Mucosa of stomach (tissue), 1 donor: Measurements from ENCODE around the gene ATP5PF.

Experiments
- H3K27me3 ChIP-seq: one replicate; pipeline ENCODE4 v1.7.0; 2013; ENCODE audit warnings: mild to moderate bottlenecking, low read length; ENCODE audit not compliant: control insufficient read depth, insufficient read depth
- H3K36me3 ChIP-seq: one replicate; pipeline ENCODE4 v1.7.0; 2013; ENCODE audit warnings: low read length; ENCODE audit not compliant: control insufficient read depth, insufficient read depth
- H3K4me1 ChIP-seq: one replicate; pipeline ENCODE4 v1.7.0; 2013; ENCODE audit warnings: mild to moderate bottlenecking, low read length; ENCODE audit not compliant: control insufficient read depth, insufficient read depth
- H3K4me3 ChIP-seq: one replicate; pipeline ENCODE4 v1.7.0; 2013; ENCODE audit warnings: low read length
- H3K9ac ChIP-seq: one replicate; pipeline ENCODE4 v1.7.0; 2013; ENCODE audit warnings: mild to moderate bottlenecking, low read length, moderate library complexity
- H3K9me3 ChIP-seq: one replicate; pipeline ENCODE4 v1.7.0; 2013; ENCODE audit warnings: mild to moderate bottlenecking, low read length, moderate library complexity; ENCODE audit not compliant: control insufficient read depth
- donor health status: Pancreatic carcinoma.

Gene ATP5PF

GRCh38 chr21:25750085-25750484 is 15.4 kb upstream of the ATP5PF start:
- H3K36me3 ChIP-seq = no peaks in the 10 kb centered on the region
- H3K4me1 ChIP-seq = no peaks in the 10 kb centered on the region
- H3K4me3 ChIP-seq = no peak overlapping the region
- no peak overlapping the region for H3K9ac ChIP-seq
- H3K27me3 ChIP-seq = no peaks in the 10 kb centered on the region
- no peaks in the 10 kb centered on the region for H3K9me3 ChIP-seq

- H3K4me3 ChIP-seq = no peak overlapping the region
- H3K9me3 ChIP-seq = no peaks in the 10 kb centered on the region
- H3K9ac ChIP-seq = no peak overlapping the region
- no peaks in the 10 kb centered on the region for H3K36me3 ChIP-seq
- H3K4me1 ChIP-seq = no peaks in the 10 kb centered on the region
- H3K27me3 ChIP-seq = no peaks in the 10 kb centered on the region
These were observed 10.2 kb upstream of the ATP5PF start for GRCh38 chr21:25744854-25745253.

- Histone ChIP-seq H3K4me3 (no peak overlapping the region), H3K36me3 (no peaks in the 10 kb centered on the region), H3K27me3 (no peaks in the 10 kb centered on the region), H3K9me3 (no peaks in the 10 kb centered on the region), H3K9ac (no peak overlapping the region), H3K4me1 (no peaks in the 10 kb centered on the region)
These were observed 8.2 kb upstream of the ATP5PF start for GRCh38 chr21:25742900-25743299.

DNA sequence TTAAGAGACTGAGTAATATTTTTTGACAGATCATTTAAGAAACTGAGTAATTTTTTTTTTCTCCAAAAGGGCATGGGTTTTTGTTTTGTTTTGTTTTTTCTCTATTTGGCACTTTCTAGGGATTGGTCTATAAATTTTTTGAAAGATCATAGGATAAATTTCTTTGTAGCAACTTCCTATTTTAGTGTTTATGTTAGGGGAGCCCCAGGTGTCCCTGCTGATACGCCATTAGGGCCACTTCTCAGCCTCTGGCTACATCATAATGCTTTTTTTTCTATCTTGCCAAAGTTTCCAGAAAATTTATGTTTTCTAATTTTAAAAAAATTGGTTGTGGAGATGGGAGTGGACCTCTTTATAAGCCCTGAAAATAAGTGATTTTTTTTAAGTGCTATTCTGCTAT is 2.7 kb upstream of the ATP5PF start:
- no peaks in the 10 kb centered on the region for H3K9me3 ChIP-seq
- H3K4me1 ChIP-seq = no peaks in the 10 kb centered on the region
- no peaks in the 10 kb centered on the region for H3K36me3 ChIP-seq
- no peak overlapping the region for H3K4me3 ChIP-seq
- no peak overlapping the region for H3K9ac ChIP-seq
- H3K27me3 ChIP-seq = no peaks in the 10 kb centered on the region

GRCh38 chr21:25735646-25736597 is 1.2 kb upstream of the ATP5PF start:
- no peaks in the 10 kb centered on the region for H3K9me3 ChIP-seq
- peak overlapping the region; percentile 95 for H3K9ac ChIP-seq
- H3K4me1 ChIP-seq = no peaks in the 10 kb centered on the region
- no peaks in the 10 kb centered on the region for H3K36me3 ChIP-seq
- peak overlapping the region; percentile 7 for H3K4me3 ChIP-seq
- no peaks in the 10 kb centered on the region for H3K27me3 ChIP-seq

GRCh38 chr21:25734654-25734903 is 125 bp downstream of the ATP5PF start:
- H3K9me3 ChIP-seq = no peaks in the 10 kb centered on the region
- H3K4me3 ChIP-seq = peak overlapping the region; percentile 99
- H3K36me3 ChIP-seq = no peaks in the 10 kb centered on the region
- H3K27me3 ChIP-seq = no peaks in the 10 kb centered on the region
- no peaks in the 10 kb centered on the region for H3K4me1 ChIP-seq
- peak overlapping the region; percentile 95 for H3K9ac ChIP-seq

DNA sequence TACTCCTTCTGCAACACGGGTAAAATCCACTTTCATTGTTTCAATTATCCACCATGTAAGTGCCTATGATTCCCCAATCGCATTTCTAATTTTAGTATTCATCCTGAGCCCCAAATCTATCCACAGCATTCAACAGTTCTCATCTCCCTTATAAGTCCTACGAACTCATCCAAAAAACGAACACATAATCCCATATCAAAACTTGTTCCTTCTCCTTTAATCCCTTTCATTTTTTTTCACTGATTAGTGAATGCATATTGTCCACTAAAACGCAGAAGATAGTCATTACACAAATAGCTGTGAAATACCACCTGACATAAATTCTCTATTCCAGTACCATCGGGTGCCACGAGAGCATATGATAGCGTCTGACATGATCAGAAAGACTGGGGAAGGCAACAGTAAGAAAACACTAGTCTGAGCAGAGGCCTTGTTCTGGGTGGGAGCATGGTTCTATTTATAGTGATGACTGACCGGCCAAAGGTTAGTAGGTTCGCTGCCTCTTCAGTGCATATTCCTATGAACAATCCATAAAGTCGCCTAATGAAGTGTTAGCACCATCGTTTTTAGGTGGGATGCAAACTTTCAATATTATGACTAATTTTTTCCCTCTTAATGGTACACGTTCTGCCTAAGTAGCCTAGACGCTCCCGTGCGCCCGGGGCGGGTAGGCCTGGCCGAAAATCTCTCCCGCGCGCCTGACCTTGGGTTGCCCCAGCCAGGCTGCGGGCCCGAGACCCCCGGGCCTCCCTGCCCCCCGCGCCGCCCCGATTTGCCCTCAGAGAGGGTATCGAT is 648 bp downstream of the ATP5PF start:
- Histone ChIP-seq H3K36me3 (no peaks in the 10 kb centered on the region), H3K27me3 (no peaks in the 10 kb centered on the region), H3K9me3 (no peaks in the 10 kb centered on the region), H3K9ac (peak overlapping the region; percentile 95), H3K4me3 (peak overlapping the region; percentile 99), H3K4me1 (no peaks in the 10 kb centered on the region)

GRCh38 chr21:25732091-25732760 is 2.5 kb downstream of the ATP5PF start:
- Histone ChIP-seq H3K27me3 (no peaks in the 10 kb centered on the region), H3K4me1 (no peaks in the 10 kb centered on the region), H3K9me3 (no peaks in the 10 kb centered on the region), H3K9ac (no peak overlapping the region), H3K36me3 (peaks cover 6% of the 10 kb centered on the region), H3K4me3 (no peak overlapping the region)

- H3K9ac ChIP-seq = no peak overlapping the region
- H3K9me3 ChIP-seq = no peaks in the 10 kb centered on the region
- H3K4me3 ChIP-seq = no peak overlapping the region
- no peaks in the 10 kb centered on the region for H3K27me3 ChIP-seq
- H3K36me3 ChIP-seq = no peaks in the 10 kb centered on the region
- H3K4me1 ChIP-seq = no peaks in the 10 kb centered on the region
These were observed 12.1 kb downstream of the ATP5PF start for GRCh38 chr21:25722631-25723030.

DNA sequence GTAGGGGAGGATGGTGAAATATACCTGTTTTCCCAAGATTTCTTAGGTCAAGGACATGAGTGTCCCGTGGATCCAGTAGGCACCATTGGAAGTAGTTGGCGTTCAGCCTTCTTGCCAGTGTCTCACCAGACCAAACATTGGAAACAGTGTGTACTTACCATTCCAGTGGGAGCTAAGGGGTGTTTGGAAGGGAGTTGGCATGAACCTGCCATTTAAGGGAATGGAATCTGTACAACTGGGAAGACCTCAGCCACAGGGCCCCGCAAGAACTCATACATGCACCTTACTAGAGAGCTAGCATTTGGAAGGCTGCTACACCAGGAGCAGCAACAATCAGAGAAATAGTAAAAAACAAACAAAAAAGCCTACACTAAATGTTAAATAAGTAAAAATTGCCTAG is 12.7 kb downstream of the ATP5PF start:
- H3K4me1 ChIP-seq = no peaks in the 10 kb centered on the region
- H3K36me3 ChIP-seq = no peaks in the 10 kb centered on the region

DNA sequence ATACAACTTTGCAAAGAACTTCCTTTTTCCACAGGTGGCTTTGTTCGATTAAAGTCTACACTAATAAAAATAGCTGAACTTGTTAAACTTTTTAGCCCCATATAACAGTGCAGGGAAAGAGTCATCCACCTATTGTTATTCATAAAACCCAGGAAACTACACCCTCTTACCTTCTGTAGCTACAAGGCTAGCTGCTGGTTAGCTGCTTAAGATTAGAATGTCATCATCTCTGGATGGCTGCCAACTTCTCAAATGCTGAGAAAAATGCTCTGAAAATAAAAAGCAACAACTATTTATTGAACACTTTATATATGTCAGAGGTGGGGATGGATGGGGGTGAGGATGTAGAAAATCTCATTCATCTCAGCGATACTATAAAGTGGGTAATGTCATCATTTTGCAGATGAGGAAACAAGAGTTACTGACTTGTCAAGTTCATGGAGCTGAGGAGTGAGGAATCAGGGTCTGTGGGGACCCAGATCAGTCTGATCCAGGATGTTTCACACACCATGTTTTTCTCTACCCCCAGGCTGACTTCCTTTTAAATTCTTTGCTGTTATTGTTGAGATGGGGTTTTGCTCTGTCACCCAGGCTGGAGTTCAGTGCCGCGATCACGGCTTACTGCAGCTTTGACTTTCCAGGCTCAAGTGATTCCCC is 17.1 kb downstream of the ATP5PF start:
- no peaks in the 10 kb centered on the region for H3K9me3 ChIP-seq
- no peak overlapping the region for H3K4me3 ChIP-seq
- H3K9ac ChIP-seq = no peak overlapping the region
- no peaks in the 10 kb centered on the region for H3K27me3 ChIP-seq
- H3K36me3 ChIP-seq = no peaks in the 10 kb centered on the region
- no peaks in the 10 kb centered on the region for H3K4me1 ChIP-seq

More for the DNA sequence above, 12.7 kb downstream of the ATP5PF start:
- Histone ChIP-seq H3K9ac (no peak overlapping the region), H3K9me3 (no peaks in the 10 kb centered on the region), H3K27me3 (no peaks in the 10 kb centered on the region), H3K4me3 (no peak overlapping the region)
